ENCODE data around the gene TXNRD2.

TXNRD2 gene

GRCh38 chr22:19941365-19942082, at the start of gene TXNRD2, which contains the start of gene COMT:
Gene TXNRD2 (minus strand): TSS chr22:19941818. CDS start chr22:19941803, 15 bp downstream.
Gene COMT (plus strand): TSS chr22:19941772. CDS start chr22:19962527, 20,755 bp downstream.
- peak in 1 of 2 experiments; percentile 29 for DNase-seq

GRCh38 chr22:19991395-19991644, 49.7 kb upstream of the TXNRD2 start:
- no peak for DNase-seq

- no peak for DNase-seq
Observed at GRCh38 chr22:19990609-19991394, 49.2 kb upstream of the TXNRD2 start.

- DNase-seq, result no peak
Observed at GRCh38 chr22:19990188-19990587, 48.6 kb upstream of the TXNRD2 start.

- DNase-seq, result no peak
Observed at GRCh38 chr22:19989725-19990067, 48.1 kb upstream of the TXNRD2 start.

GRCh38 chr22:19988965-19989724, 47.5 kb upstream of the TXNRD2 start:
- DNase-seq, result no peak

- no peak for DNase-seq
Observed at GRCh38 chr22:19988331-19988808, 46.8 kb upstream of the TXNRD2 start.

- no peak for DNase-seq
Observed at GRCh38 chr22:19987394-19988306, 46.0 kb upstream of the TXNRD2 start.

- peak in 1 of 2 experiments; percentile 15 for DNase-seq
Observed at GRCh38 chr22:19986410-19987341, 45.1 kb upstream of the TXNRD2 start.

GRCh38 chr22:19986011-19986409, 44.4 kb upstream of the TXNRD2 start:
- no peak for DNase-seq

- DNase-seq, result no peak
Observed at GRCh38 chr22:19984851-19985811, 43.5 kb upstream of the TXNRD2 start.

GRCh38 chr22:19984201-19984753, 42.7 kb upstream of the TXNRD2 start:
- peak; percentile 38 to 63 for DNase-seq

- DNase-seq, result no peak
Observed at GRCh38 chr22:19983741-19984140, 42.1 kb upstream of the TXNRD2 start.

- no peak for DNase-seq
Observed at GRCh38 chr22:19982991-19983578, 41.5 kb upstream of the TXNRD2 start.

GRCh38 chr22:19981961-19982920, 40.6 kb upstream of the TXNRD2 start:
- no peak for DNase-seq

- DNase-seq, result no peak
Observed at GRCh38 chr22:19981171-19981960, 39.7 kb upstream of the TXNRD2 start.

GRCh38 chr22:19980766-19981165, 39.1 kb upstream of the TXNRD2 start:
- no peak for DNase-seq

Data from SW 1271 (cell line).